Neural progenitor cell (in vitro differentiated cells): ENCODE results near the gene DRD1.

Source experiments
- EZH2 ChIP-seq: fragments of 200-600 bp; sonication (generic); IDR thresholded peaks from 2 replicates; pipeline ENCODE4 v1.6.1; 2017; ENCODE audit warnings: antibody characterized with exemption, mild to moderate bottlenecking, moderate library complexity
- TF ChIP-seq, protein P1 (sequence below): fragments of 200-600 bp; sonication (generic); IDR thresholded peaks from 2 replicates; pipeline ENCODE4 v1.5.1; 2017; ENCODE audit warnings: antibody characterized with exemption, mild to moderate bottlenecking

DNA sequence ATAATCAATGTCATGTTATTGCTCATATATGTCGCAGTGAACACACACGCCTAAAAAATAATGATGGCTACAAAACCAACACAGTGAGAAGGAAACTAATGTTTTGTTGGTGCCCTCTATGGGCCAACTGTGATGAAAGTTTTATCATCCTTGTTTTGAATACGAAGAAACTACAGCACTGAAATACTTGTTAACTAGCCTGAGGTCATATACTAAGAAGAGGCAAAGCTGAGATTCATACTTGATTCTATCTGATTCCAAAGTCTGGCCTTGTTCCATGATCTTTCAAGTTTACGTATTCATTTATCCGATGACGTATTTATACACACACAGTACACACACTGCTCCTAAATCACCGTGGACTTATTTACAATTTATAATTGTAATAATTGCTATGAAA lies 16.1 kb upstream of the DRD1 start:
- TF ChIP-seq EZH2, result no peak
- TF ChIP-seq, protein P1, sequence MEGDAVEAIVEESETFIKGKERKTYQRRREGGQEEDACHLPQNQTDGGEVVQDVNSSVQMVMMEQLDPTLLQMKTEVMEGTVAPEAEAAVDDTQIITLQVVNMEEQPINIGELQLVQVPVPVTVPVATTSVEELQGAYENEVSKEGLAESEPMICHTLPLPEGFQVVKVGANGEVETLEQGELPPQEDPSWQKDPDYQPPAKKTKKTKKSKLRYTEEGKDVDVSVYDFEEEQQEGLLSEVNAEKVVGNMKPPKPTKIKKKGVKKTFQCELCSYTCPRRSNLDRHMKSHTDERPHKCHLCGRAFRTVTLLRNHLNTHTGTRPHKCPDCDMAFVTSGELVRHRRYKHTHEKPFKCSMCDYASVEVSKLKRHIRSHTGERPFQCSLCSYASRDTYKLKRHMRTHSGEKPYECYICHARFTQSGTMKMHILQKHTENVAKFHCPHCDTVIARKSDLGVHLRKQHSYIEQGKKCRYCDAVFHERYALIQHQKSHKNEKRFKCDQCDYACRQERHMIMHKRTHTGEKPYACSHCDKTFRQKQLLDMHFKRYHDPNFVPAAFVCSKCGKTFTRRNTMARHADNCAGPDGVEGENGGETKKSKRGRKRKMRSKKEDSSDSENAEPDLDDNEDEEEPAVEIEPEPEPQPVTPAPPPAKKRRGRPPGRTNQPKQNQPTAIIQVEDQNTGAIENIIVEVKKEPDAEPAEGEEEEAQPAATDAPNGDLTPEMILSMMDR, result peak; percentile 63
